Sigmoid colon (tissue), 7 donors: ENCODE data around the gene RBM15. TPM values are rescaled to one million over a fixed set of nuclear protein-coding genes. Genes with fewer than 3 reads are reported as not detected.

Source experiments
- DNase-seq: peaks from one replicate; pipeline ENCODE4 v3.0.0-alpha.2; 2019
- H3K27ac ChIP-seq, 4 donors: fragments of 200-600 bp; sonication (generic); one replicate each; pipeline ENCODE4 v1.5.1; 2016 to 2019; ENCODE audit warnings: mild to moderate bottlenecking in 1 of 4
- H3K27me3 ChIP-seq, 3 donors: fragments of 200-600 bp; sonication (generic); one replicate each; pipeline ENCODE4 v1.5.1; 2019; ENCODE audit warnings: mild to moderate bottlenecking in 1 of 3
- H3K36me3 ChIP-seq, 4 donors: fragments of 200-600 bp; sonication (generic); one replicate each; pipeline ENCODE4 v1.5.1; 2016 to 2019
- H3K4me1 ChIP-seq, 4 donors: fragments of 200-600 bp; sonication (generic); one replicate each; pipeline ENCODE4 v1.5.1; 2017 to 2019
- H3K4me3 ChIP-seq, 4 donors: fragments of 200-600 bp; sonication (generic); one replicate each; pipeline ENCODE4 v1.5.1; 2017 to 2019; ENCODE audit warnings: mild to moderate bottlenecking in 2 of 4, moderate library complexity in 1 of 4
- H3K9me3 ChIP-seq, 4 donors: fragments of 200-600 bp in 3 of 4; sonication (generic) in 3 of 4; one replicate each; pipeline versions ENCODE4 v1.5.1 to v1.6.1; 2013 to 2019
- CTCF ChIP-seq, 4 experiments: fragments of 450-650 bp in 3 of 4; fragments of 200-600 bp in 1 of 4; IDR thresholded peaks; one replicate each; pipeline ENCODE4 v1.5.1; 2016 to 2019; ENCODE audit warnings: antibody characterized with exemption in 4 of 4, mild to moderate bottlenecking in 3 of 4, moderate library complexity in 2 of 4
- EP300 ChIP-seq, 4 donors: sonication (generic); formaldehyde crosslinking; IDR thresholded peaks; one replicate each; pipeline ENCODE4 v1.6.1; 2017; ENCODE audit warnings: antibody characterized with exemption in 4 of 4
- POLR2A ChIP-seq, 2 donors: fragments of 450-650 bp; IDR thresholded peaks; one replicate each; pipeline ENCODE4 v1.6.1; 2016; ENCODE audit warnings: antibody characterized with exemption in 2 of 2, mild to moderate bottlenecking in 2 of 2, moderate library complexity in 2 of 2
- POLR2AphosphoS5 ChIP-seq, 4 donors: sonication (generic); formaldehyde crosslinking; IDR thresholded peaks; one replicate each; pipeline ENCODE4 v1.6.1; 2017; ENCODE audit warnings: antibody characterized with exemption in 4 of 4
- WGBS, 2 donors: extraction: QIAGEN DNeasy Blood & Tissue Kit; methylation state at CpG; one replicate each; pipeline ENCODE4 v1.1.7; 2013; 5-methylcytosine and 5-hydroxymethylcytosine counted together
- intact Hi-C: fragments of 100-400 bp; cut with DNase I; formaldehyde crosslinking; loops from one replicate; pipeline ENCODE4 v1.15.1; 2023
- polyA plus RNA-seq, 3 donors: library from polyadenylated mRNA; stranded (reverse); fragments of 200-250 nt; gene quantifications; one replicate each; pipeline ENCODE4 v1.2.3, GENCODE V29; 2013
- total RNA-seq, 4 donors: library from RNA; depleted of rRNA; stranded (reverse); fragments of >200 nt; gene quantifications; one replicate each; pipeline ENCODE4 v1.1.0, GENCODE V29; 2016
- donor health status: healthy with polysubstance abuse.
- donor health status: Bipolar disorder and iron deficiency.
- donor health status: healthy.

The RBM15 gene
- total and polyA plus RNA-seq, 7 donors: 1.8 to 32.1 (median 23.2) TPM

DNA sequence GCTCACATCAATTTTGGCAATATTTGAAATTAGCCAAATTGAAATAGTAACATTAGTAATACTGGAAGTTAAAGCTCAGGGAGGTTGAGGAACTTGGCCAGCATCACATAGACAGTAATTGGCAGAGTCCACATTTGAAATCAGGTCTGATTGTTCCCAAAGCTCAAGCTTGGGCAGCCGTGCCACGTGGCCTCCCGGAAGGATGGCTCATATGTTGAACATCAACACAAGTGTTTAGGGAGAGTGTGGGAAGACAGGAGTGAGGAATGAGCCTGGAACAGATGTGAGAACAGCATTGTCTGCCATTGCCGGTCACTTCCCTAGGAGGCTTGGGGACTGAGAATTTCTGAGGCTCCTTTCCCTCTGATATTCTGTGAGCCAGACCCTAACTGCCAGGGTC is 40.2 kb upstream of the RBM15 start:
- TF ChIP-seq POLR2A (IDR thresholded peaks at IDR 0.05) (no peak), POLR2AphosphoS5 (IDR thresholded peaks at IDR 0.05) (no peak), CTCF (IDR thresholded peaks at IDR 0.05) (no peak), EP300 (IDR thresholded peaks at IDR 0.05) (no peak)
- no peak overlapping the region for H3K4me3 ChIP-seq
- no peaks in the 10 kb centered on the region for H3K4me1 ChIP-seq
- intact Hi-C loops: no loop called here
- WGBS, 2 donors: 89 to 95% methylated on average over 4 of the region's 4 CpGs
- H3K27me3 ChIP-seq: no peaks in the 10 kb centered on the region
- no peaks in the 10 kb centered on the region for H3K9me3 ChIP-seq
- no peak overlapping the region for H3K27ac ChIP-seq
- H3K36me3 ChIP-seq: no peaks in the 10 kb centered on the region
- DNase-seq: no peak

DNA sequence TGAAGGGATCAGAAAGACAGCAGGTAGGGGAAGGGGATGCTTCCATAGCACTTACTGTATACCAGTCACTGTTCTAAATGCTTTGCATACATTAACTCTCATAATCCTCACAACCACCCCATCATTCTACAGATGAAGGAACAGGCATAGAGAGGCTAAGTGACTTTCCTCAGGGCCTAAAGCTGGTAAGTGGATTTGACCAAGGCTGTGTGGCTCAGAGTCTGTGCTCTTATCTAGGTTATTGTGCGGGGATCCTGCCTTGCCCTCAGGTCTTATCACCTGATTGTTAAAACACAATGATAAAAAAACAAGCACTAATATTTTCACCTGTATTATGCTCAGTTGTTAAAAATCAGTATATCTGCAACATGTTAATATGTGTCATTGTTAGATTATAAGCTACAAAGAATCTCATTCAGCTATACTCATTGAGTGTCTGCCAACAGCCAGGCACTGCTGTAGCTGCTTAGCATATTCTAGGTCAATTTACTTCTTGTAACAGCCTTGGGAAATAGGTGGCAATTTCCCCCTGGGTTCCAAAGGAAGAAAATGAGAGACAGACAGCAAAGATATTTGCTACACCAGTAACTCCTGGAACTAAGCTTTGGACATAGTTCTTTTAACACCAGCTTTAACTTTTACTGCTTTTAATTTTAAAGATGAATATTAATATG is 38.6 kb upstream of the RBM15 start:
- H3K27me3 ChIP-seq: no peaks in the 10 kb centered on the region
- H3K36me3 ChIP-seq: no peaks in the 10 kb centered on the region
- no peak overlapping the region for H3K27ac ChIP-seq
- TF ChIP-seq POLR2AphosphoS5 (IDR thresholded peaks at IDR 0.05) (no peak), EP300 (IDR thresholded peaks at IDR 0.05) (no peak), CTCF (IDR thresholded peaks at IDR 0.05) (no peak), POLR2A (IDR thresholded peaks at IDR 0.05) (no peak)
- no peaks in the 10 kb centered on the region for H3K9me3 ChIP-seq
- no peaks in the 10 kb centered on the region for H3K4me1 ChIP-seq
- DNase-seq: no peak
- intact Hi-C loops: no loop called here
- 63 to 84% methylated on average over 1 of the region's 1 CpG for WGBS, 2 donors
- H3K4me3 ChIP-seq: no peak overlapping the region

DNA sequence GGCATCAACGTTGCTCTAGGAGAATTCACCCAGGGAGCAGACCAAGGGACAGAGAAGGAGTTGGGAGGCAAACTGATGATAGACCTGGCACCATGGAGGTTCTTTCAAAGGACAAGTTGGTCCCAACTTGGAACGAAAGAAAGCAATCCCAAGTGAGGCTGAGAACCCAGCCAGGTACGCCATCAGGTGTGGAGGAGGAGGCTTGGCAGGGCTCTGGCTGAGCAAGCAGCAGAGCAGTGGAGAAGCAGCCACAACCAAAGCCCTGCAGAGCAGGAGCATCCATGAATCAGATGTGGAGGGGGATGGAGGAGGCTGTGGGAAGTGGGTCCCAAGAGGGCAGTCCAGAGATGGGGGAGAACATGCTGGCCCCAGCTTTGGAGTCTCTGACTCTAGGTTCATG is 36.3 kb upstream of the RBM15 start:
- WGBS, 2 donors: 90% methylated on average over 3 of the region's 3 CpGs
- H3K4me1 ChIP-seq: no peaks in the 10 kb centered on the region
- H3K9me3 ChIP-seq: no peaks in the 10 kb centered on the region
- DNase-seq: no peak
- no peak overlapping the region for H3K27ac ChIP-seq
- H3K36me3 ChIP-seq: no peaks in the 10 kb centered on the region
- intact Hi-C loops: no loop called here
- H3K4me3 ChIP-seq: no peak overlapping the region
- TF ChIP-seq POLR2A (IDR thresholded peaks at IDR 0.05) (no peak), EP300 (IDR thresholded peaks at IDR 0.05) (no peak), POLR2AphosphoS5 (IDR thresholded peaks at IDR 0.05) (no peak), CTCF (IDR thresholded peaks at IDR 0.05) (no peak)
- no peaks in the 10 kb centered on the region for H3K27me3 ChIP-seq

DNA sequence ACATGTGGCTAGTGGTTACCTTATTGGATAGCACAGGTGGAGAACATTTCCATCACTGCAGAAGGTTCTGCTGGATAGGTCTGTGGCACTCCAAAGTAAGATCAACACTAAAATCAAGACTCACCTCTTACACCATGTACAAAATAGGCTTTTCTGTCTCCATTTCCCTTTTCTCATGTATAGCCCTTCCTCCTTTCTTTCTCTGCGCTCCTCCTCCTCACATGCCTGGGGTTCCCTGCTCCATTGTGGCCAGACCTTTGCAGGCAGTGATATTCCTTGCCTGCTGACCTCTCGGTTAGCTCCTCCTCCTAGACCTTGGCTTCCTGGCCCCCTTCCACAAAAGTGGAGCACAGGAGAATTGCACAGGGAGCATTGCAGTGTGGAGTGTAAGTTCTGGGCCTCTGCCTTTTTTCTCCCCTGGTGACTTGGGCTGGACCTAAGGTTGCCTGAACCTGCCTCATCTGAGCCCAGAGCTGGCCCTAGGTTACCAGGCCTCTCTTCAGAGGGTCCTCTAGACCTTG is 33.2 kb upstream of the RBM15 start:
- no peak overlapping the region for H3K4me3 ChIP-seq
- no peak for TF ChIP-seq POLR2A (IDR thresholded peaks at IDR 0.05)
- TF ChIP-seq POLR2AphosphoS5 (IDR thresholded peaks at IDR 0.05): no peak
- TF ChIP-seq EP300 (IDR thresholded peaks at IDR 0.05): no peak
- H3K4me1 ChIP-seq: no peaks in the 10 kb centered on the region
- 40 to 77% methylated on average over 2 of the region's 2 CpGs for WGBS, 2 donors
- no peaks in the 10 kb centered on the region for H3K9me3 ChIP-seq
- no peaks in the 10 kb centered on the region for H3K36me3 ChIP-seq
- H3K27me3 ChIP-seq: no peaks in the 10 kb centered on the region
- H3K27ac ChIP-seq: no peak overlapping the region
- intact Hi-C loops: no loop called here
- DNase-seq: no peak

- Histone ChIP-seq H3K36me3 (no peaks in the 10 kb centered on the region), H3K9me3 (no peaks in the 10 kb centered on the region), H3K4me1 (peaks cover 0 to 4% (median 3%) of the 10 kb centered on the region in 4 donors), H3K27ac (no peak overlapping the region), H3K27me3 (no peaks in the 10 kb centered on the region), H3K4me3 (no peak overlapping the region)
- DNase-seq: no peak
- WGBS, 2 donors: 81 to 83% methylated on average over 11 of the region's 11 CpGs
- intact Hi-C loops: no loop called here
- TF ChIP-seq EP300 (IDR thresholded peaks at IDR 0.05): no peak
- no peak for TF ChIP-seq POLR2A (IDR thresholded peaks at IDR 0.05)
- no peak for TF ChIP-seq POLR2AphosphoS5 (IDR thresholded peaks at IDR 0.05)
- TF ChIP-seq CTCF (IDR thresholded peaks at IDR 0.05): no peak
These were observed 31.8 kb upstream of the RBM15 start for GRCh38 chr1:110307239-110307974.
